A673 (cell line): ENCODE data around the gene UBE2L3.
"Not testable (repeated sequence)": the region's sequence is repeated elsewhere in the genome, so short reads cannot be mapped to it uniquely, and the experiment has no call there.

ENCODE experiments used
- CTCF ChIP-seq: fragments of 300-800, 200-600 bp; sonication (generic); conservative IDR thresholded peaks from 2 replicates; pipeline ENCODE4 v1.5.1; 2017; ENCODE audit warnings: low read depth, mild to moderate bottlenecking, antibody characterized with exemption, low read length, moderate library complexity, mixed read lengths
- EZH2 ChIP-seq: fragments of 200-600 bp; sonication (generic); IDR thresholded peaks from 2 replicates; pipeline ENCODE4 v1.6.1; 2017; ENCODE audit warnings: borderline replicate concordance, low read depth, mild to moderate bottlenecking, mixed read lengths, antibody characterized with exemption, low read length; ENCODE audit not compliant: poor library complexity, severe bottlenecking

GRCh38 chr22:21637450-21637849 is 69.9 kb downstream of the UBE2L3 start:
- TF ChIP-seq CTCF, EZH2: not testable (repeated sequence)
